NCI-H524 treated with DMSO at 0.1 percent for 48 hours (cell line): ENCODE measurements around the gene CDC42EP4.

Source experiments
- DNase-seq: peaks from one replicate; lab custom pipeline; 2025; lab: John Stamatoyannopoulos, UW

Gene CDC42EP4

DNA sequence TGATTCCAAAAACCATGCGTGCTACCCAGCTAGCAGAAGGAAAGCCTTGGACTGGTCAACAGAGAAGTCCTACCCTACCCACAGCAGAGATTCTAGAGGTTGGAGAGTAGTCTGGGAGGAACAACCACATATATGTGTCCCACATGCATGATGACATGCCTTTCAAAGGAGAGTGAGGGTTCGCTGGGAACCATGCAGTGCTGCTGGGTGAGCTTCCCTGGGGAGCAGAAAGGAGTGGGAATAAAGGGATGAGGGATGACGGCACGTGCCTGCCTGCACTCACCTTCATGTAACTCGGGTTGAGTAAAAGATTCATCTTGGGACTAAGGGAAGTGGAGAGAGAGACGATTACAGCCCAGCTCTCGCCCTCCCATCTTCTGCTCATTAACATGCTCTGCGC lies 59.9 kb downstream of the CDC42EP4 start:
- no peak for DNase-seq

- DNase-seq: no peak
Observed at GRCh38 chr17:73250851-73251640, 60.8 kb downstream of the CDC42EP4 start.

DNA sequence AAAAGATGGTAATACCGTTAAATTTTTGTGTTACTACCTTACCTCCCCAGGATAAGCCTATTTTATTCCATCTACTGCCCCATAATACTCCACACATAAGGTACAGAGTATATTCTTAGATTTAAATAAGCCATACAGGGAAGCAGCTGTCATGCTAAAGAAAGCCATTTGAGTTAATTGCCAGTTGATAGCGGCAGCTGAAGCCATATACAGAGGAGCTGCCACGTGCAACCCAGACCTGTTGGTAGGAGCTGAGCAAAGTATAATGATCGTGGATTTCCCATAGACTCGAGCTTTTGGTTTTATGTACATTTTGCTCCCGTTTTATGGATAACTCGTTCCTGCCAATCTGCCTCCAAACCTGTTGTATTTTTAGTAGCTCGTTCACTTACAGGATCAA lies 62.1 kb downstream of the CDC42EP4 start:
- DNase-seq: peak; percentile 85

DNA sequence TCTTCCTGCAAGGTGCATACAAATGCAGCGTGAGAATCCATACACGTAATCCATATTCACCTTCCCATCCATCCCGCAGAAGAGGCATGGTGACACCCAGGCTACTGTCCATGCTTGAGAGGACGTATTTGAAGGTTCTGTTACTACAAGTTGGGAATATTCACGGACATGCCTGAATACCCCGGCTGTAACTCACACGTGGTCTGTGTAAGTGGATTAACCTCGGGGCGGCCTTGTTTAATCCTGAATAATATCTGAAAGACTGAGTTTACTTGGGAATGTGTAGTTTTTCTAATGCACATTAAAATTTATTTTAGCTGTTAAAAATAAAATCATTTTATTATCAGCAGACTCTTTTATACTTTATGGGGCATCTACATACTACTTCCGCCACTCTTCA lies 63.3 kb downstream of the CDC42EP4 start:
- DNase-seq: peak; percentile 36

- DNase-seq: no peak
Observed at GRCh38 chr17:73247726-73248125, 64.1 kb downstream of the CDC42EP4 start.

- no peak for DNase-seq
Observed at GRCh38 chr17:73240561-73240960, 71.2 kb downstream of the CDC42EP4 start.

GRCh38 chr17:73237714-73238113 lies 74.1 kb downstream of the CDC42EP4 start:
- no peak for DNase-seq

DNA sequence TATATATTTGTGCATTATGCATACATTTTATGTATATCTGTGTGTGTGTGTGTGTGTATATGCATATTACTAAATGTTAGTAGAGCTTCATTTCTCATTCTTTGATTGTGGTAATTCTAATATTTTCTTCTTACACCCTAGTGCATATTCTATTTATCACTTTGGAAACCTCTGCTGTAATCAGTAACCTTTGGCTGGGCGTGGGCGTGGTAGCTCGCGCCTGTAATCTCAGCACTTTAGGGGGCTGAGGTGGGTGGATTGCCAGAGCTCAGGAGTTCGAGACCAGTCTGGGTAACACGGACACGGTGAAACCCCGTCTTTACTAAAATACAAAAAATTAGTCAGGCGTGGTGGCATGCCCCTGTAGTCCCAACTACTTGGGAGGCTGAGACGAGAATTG lies 77.1 kb downstream of the CDC42EP4 start:
- DNase-seq: no peak
